Natural killer cell (primary cell): ENCODE results near the gene KRT40. TPM values are rescaled to one million over a fixed set of nuclear protein-coding genes. Genes with fewer than 3 reads are reported as not detected.

Source experiments
- ATAC-seq, 3 donors: fragments of 150-1000 bp in 2 of 3; fragments of 200-7000 bp in 1 of 3; cut with Tn5 transposase; 1 replicate in 1 of 3; 2 replicates in 2 of 3; pipeline ENCODE4 v1.10.0; 2021; ENCODE audit warnings: mild to moderate bottlenecking in 2 of 3, moderate library complexity in 2 of 3
- DNase-seq, 2 donors: peaks; one replicate each; pipeline versions ENCODE4 v3.0.0 to v3.0.0-alpha.2; 2013 to 2021; ENCODE audit warnings: mixed read lengths in 1 of 2
- H3K27ac ChIP-seq: one replicate; pipeline ENCODE4 v1.5.1; 2013; ENCODE audit warnings: mild to moderate bottlenecking, low read length
- H3K27me3 ChIP-seq: one replicate; pipeline ENCODE4 v1.6.1; 2013; ENCODE audit warnings: low read length; ENCODE audit not compliant: control insufficient read depth, insufficient read depth
- H3K36me3 ChIP-seq: one replicate; pipeline ENCODE4 v1.6.1; 2013; ENCODE audit warnings: low read length; ENCODE audit not compliant: control insufficient read depth, insufficient read depth
- H3K4me1 ChIP-seq: one replicate; pipeline ENCODE4 v1.6.1; 2013; ENCODE audit warnings: low read length; ENCODE audit not compliant: control insufficient read depth, insufficient read depth
- H3K4me3 ChIP-seq: one replicate; pipeline ENCODE4 v1.5.1; 2013; ENCODE audit warnings: low read length
- H3K9me3 ChIP-seq: one replicate; pipeline ENCODE4 v1.6.1; 2013; ENCODE audit warnings: low read length; ENCODE audit not compliant: control insufficient read depth, insufficient read depth
- H3K27ac Mint-ChIP-seq, 2 donors: one replicate each; pipeline ENCODE4 v1.8.0; 2022; ENCODE audit warnings: mild to moderate bottlenecking in 2 of 2, mixed read lengths in 2 of 2, moderate library complexity in 1 of 2
- H3K27me3 Mint-ChIP-seq, 2 donors: one replicate each; pipeline ENCODE4 v1.8.0; 2022; ENCODE audit warnings: low read depth in 2 of 2, mixed read lengths in 2 of 2
- H3K36me3 Mint-ChIP-seq: one replicate; pipeline ENCODE4 v1.8.0; 2022; ENCODE audit warnings: mixed read lengths
- H3K4me1 Mint-ChIP-seq, 2 donors: one replicate each; pipeline ENCODE4 v1.8.0; 2022; ENCODE audit warnings: mixed read lengths in 2 of 2
- H3K4me3 Mint-ChIP-seq: one replicate; pipeline ENCODE4 v1.8.0; 2022; ENCODE audit warnings: mild to moderate bottlenecking, moderate library complexity, mixed read lengths
- H3K9me3 Mint-ChIP-seq, 2 donors: one replicate each; pipeline ENCODE4 v1.8.0; 2022; ENCODE audit warnings: mixed read lengths in 2 of 2
- WGBS: methylation state at CpG from one replicate; pipeline ENCODE4 v1.1.7; 2013; ENCODE audit warnings: missing lambda C conversion rate; ENCODE audit not compliant: insufficient coverage; 5-methylcytosine and 5-hydroxymethylcytosine counted together
- intact Hi-C: fragments of 100-400 bp; cut with micrococcal nuclease; formaldehyde crosslinking; loops from one replicate; pipeline ENCODE4 v1.14.2; 2022
- total RNA-seq, 4 donors: library from RNA; stranded (reverse); fragments of 120-200 nt in 1 of 4; gene quantifications; one replicate each; pipeline versions ENCODE4 v1.2.3 to v1.2.4, GENCODE V29; 2013 to 2022
- TF ChIP-seq, protein P1 (sequence below): fragments of 200-600 bp; IDR thresholded peaks from one replicate; pipeline ENCODE4 v1.8.0; 2022; ENCODE audit warnings: antibody characterized with exemption

The KRT40 gene
- total RNA-seq, 3 donors from 2014 or later (not counting 1 experiment from before 2014, with no cell fraction given), result not detected

DNA sequence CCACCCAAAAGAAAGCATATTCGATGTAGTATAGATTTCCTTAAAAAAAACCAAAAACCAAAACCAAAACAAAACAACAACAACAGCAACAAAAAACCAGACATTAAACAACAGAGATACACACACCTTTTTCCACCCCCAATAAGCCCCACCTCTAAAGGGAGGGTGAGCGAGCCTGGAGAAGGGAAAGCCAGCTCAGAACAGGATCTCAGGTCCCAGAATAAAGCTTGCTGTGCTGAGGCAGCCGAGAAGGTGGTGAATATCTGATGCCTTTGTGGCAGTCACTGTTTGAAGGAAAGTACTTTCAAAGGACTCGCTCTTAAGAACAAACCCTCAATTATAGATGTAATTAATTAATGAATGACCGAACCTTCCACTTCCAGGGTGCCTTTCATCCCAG is 47.1 kb downstream of the KRT40 start:
- H3K27ac ChIP-seq, result no peak overlapping the region
- 53% methylated on average over 2 of the region's 5 CpGs for WGBS
- intact Hi-C loops, result no loop called here

DNA sequence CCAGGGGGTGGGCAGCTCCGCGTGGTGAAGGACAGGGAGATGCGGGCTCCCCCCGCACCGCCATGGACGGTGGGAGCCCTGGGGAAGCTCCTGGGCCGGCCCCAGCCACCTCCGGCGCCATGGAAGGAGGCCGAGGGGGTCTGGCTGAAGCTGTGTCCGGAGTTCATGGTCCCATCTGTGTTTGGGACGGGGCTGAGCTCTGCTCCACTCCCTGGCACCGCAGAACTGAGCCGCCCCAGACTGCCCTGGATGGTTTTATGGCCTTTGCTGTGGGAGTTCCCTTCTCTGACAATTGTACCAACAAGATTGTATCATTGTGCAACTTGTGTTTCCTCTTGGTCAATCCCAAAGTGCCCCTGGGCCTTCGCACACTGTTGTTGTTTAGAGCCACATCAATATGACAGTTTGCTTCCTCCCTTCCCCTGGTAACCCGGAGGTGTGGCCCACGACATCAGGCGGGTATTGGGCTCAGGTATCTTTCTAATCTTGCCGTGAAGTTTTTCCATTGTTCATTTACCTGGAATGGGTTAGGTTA is 47.6 kb downstream of the KRT40 start:
- intact Hi-C loops, result no loop called here
- H3K36me3 Mint-ChIP-seq, result no peaks in the 10 kb centered on the region
- 90% methylated on average over 19 of the region's 19 CpGs for WGBS
- no peaks in the 10 kb centered on the region for H3K27me3 ChIP-seq
- H3K9me3 ChIP-seq, result no peaks in the 10 kb centered on the region
- H3K4me1 ChIP-seq, result no peaks in the 10 kb centered on the region
- no peak overlapping the region for H3K27ac ChIP-seq
- ATAC-seq (no peak), DNase-seq (no peak)
- H3K4me3 Mint-ChIP-seq, result no peak overlapping the region
- peaks cover 4 to 32% of the 10 kb centered on the region in 2 donors for H3K27me3 Mint-ChIP-seq
- H3K4me1 Mint-ChIP-seq, result no peaks in the 10 kb centered on the region
- no peak overlapping the region for H3K27ac Mint-ChIP-seq
- TF ChIP-seq, protein P1, sequence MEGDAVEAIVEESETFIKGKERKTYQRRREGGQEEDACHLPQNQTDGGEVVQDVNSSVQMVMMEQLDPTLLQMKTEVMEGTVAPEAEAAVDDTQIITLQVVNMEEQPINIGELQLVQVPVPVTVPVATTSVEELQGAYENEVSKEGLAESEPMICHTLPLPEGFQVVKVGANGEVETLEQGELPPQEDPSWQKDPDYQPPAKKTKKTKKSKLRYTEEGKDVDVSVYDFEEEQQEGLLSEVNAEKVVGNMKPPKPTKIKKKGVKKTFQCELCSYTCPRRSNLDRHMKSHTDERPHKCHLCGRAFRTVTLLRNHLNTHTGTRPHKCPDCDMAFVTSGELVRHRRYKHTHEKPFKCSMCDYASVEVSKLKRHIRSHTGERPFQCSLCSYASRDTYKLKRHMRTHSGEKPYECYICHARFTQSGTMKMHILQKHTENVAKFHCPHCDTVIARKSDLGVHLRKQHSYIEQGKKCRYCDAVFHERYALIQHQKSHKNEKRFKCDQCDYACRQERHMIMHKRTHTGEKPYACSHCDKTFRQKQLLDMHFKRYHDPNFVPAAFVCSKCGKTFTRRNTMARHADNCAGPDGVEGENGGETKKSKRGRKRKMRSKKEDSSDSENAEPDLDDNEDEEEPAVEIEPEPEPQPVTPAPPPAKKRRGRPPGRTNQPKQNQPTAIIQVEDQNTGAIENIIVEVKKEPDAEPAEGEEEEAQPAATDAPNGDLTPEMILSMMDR, result no peak
- no peaks in the 10 kb centered on the region for H3K36me3 ChIP-seq
- H3K9me3 Mint-ChIP-seq, result no peaks in the 10 kb centered on the region
- no peak overlapping the region for H3K4me3 ChIP-seq

More for the DNA sequence above, 47.1 kb downstream of the KRT40 start:
- TF ChIP-seq, protein P1, result no peak
- Histone ChIP-seq H3K27me3 (no peaks in the 10 kb centered on the region), H3K9me3 (no peaks in the 10 kb centered on the region), H3K4me3 (no peak overlapping the region), H3K36me3 (no peaks in the 10 kb centered on the region), H3K4me1 (no peaks in the 10 kb centered on the region)
- H3K27me3 Mint-ChIP-seq, result peaks cover 4 to 32% of the 10 kb centered on the region in 2 donors
- no peaks in the 10 kb centered on the region for H3K9me3 Mint-ChIP-seq
- no peak for DNase-seq
- H3K4me3 Mint-ChIP-seq, result no peak overlapping the region
- no peak for ATAC-seq
- no peaks in the 10 kb centered on the region for H3K36me3 Mint-ChIP-seq
- H3K27ac Mint-ChIP-seq, result no peak overlapping the region
- no peaks in the 10 kb centered on the region for H3K4me1 Mint-ChIP-seq

DNA sequence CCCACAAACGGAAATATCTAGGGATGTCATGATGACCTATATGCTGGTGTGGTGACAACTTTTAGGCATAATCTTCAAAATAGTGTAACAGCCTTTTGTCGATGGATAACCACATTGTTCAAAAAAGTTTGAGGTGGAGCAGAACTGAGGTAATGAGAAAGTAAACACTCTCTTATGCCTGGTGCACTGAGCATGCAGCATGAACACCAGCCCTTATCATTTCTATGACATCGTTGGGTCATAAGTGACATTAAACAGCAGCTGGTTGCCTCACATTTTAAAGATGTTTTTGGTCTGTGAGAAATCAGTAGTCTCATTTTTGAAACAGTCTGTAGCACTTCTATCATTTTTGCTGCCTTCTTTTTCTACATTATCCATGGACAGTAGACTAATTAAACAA is 48.5 kb downstream of the KRT40 start:
- TF ChIP-seq, protein P1, result no peak
- no peaks in the 10 kb centered on the region for H3K4me1 ChIP-seq
- intact Hi-C loops, result no loop called here
- 87% methylated on average over 3 of the region's 3 CpGs for WGBS
- no peaks in the 10 kb centered on the region for H3K9me3 Mint-ChIP-seq
- no peaks in the 10 kb centered on the region for H3K36me3 ChIP-seq
- no peak overlapping the region for H3K27ac ChIP-seq
- peaks cover 4 to 32% of the 10 kb centered on the region in 2 donors for H3K27me3 Mint-ChIP-seq
- H3K4me3 ChIP-seq, result no peak overlapping the region
- H3K4me1 Mint-ChIP-seq, result no peaks in the 10 kb centered on the region
- no peaks in the 10 kb centered on the region for H3K9me3 ChIP-seq
- no peaks in the 10 kb centered on the region for H3K36me3 Mint-ChIP-seq
- H3K27me3 ChIP-seq, result no peaks in the 10 kb centered on the region
- no peak for ATAC-seq
- H3K4me3 Mint-ChIP-seq, result no peak overlapping the region
- DNase-seq, result no peak
- H3K27ac Mint-ChIP-seq, result no peak overlapping the region

DNA sequence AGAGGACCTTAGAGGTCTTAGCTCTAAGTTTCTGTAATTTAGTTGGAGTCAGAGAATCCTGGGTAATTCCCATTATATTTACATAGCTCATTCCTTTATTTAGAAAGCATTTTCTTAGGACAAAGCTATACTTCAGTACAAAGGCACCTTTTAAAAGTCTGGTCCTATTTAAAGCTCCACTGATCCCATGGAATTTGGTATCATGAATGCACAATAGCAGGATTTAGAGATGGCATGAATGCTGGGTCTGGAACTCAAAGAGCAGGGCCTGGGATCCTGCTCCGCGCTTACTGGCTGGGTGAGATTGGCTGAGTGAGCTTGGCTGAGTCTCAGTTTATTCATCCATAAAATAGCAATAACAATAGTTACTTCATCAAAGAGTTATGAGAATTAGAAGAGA is 51.5 kb downstream of the KRT40 start:
- intact Hi-C loops, result no loop called here
- TF ChIP-seq, protein P1, result no peak

More for the DNA sequence above, 51.5 kb downstream of the KRT40 start:
- Mint-ChIP-seq H3K36me3 (no peaks in the 10 kb centered on the region), H3K27ac (no peak overlapping the region), H3K27me3 (peaks cover 7 to 26% of the 10 kb centered on the region in 2 donors), H3K4me3 (no peak overlapping the region), H3K4me1 (no peaks in the 10 kb centered on the region), H3K9me3 (no peaks in the 10 kb centered on the region)
- Histone ChIP-seq H3K4me1 (no peaks in the 10 kb centered on the region), H3K9me3 (no peaks in the 10 kb centered on the region), H3K27me3 (no peaks in the 10 kb centered on the region), H3K27ac (no peak overlapping the region), H3K4me3 (no peak overlapping the region), H3K36me3 (no peaks in the 10 kb centered on the region)
- ATAC-seq (no peak), DNase-seq (no peak)
- no CpG with 5 or more reads among the region's 2 CpGs for WGBS
